GM18907 (cell line): ENCODE measurements around the gene SYNGAP1.

ENCODE experiments used
- ATAC-seq: cut with Tn5 transposase; IDR thresholded peaks from one replicate; pipeline ENCODE4 v1.9.1; 2021; ENCODE audit warnings: mild to moderate bottlenecking, moderate library complexity; ENCODE audit not compliant: unreplicated experiment

The SYNGAP1 gene

DNA sequence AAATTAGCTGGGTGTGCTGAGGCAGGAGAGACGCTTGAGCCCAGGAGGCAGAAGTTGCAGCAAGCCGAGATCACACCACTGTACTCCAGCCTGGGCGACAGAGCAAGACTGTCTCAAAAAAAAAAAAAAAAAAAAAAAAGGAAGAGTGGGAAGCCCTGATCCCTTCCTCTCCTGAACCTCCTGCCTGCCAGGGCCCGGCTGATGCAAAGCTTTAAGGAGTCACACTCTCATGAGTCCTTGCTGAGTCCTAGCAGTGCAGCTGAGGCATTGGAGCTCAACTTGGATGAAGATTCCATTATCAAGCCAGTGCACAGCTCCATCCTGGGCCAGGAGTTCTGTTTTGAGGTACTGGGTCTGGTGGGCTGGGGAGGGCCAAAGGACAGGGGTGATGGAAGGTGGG is 15.1 kb downstream of the SYNGAP1 start:
- no peak for ATAC-seq

- ATAC-seq: no peak
Observed at GRCh38 chr6:33437666-33438065, 17.8 kb downstream of the SYNGAP1 start.

GRCh38 chr6:33438978-33439594 is 19.2 kb downstream of the SYNGAP1 start:
- ATAC-seq: no peak

GRCh38 chr6:33439956-33440648 is 20.2 kb downstream of the SYNGAP1 start:
- no peak for ATAC-seq

- no peak for ATAC-seq
Observed at GRCh38 chr6:33440649-33441309, 20.9 kb downstream of the SYNGAP1 start.

DNA sequence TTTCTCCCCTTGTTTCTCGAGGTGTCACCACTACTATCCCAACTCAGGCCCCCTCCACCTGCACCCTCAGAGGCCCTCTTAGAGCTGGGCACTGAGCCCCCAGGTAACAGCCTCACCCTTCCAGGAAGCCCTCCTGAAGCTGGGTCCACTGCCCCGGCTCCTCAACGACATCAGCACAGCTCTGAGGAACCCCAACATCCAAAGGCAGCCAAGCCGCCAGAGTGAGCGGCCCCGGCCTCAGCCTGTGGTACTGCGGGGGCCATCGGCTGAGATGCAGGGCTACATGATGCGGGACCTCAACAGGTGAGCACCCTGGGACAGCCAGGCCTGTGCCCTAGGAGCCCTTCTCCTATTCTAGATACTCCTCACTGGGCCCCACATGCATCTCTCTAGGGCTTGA is 21.6 kb downstream of the SYNGAP1 start:
- no peak for ATAC-seq

DNA sequence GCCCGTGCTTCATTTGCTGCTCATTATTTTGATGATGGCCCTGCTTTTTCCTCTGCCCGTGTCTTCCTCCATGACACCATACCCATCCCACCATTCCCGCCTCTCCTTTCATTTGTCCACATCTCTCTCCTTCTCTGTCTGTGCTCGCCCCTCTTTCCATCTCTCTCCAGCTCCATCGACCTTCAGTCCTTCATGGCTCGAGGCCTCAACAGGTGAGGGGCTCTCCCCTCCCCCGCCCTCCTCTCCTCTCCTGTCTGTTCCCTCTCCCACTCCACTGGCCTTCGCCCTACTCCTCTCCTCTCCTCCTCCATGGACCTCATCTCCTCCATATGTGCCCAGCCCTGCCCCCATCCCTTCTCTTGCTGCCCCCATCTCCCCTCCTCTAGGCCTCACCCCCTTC is 22.4 kb downstream of the SYNGAP1 start:
- no peak for ATAC-seq

DNA sequence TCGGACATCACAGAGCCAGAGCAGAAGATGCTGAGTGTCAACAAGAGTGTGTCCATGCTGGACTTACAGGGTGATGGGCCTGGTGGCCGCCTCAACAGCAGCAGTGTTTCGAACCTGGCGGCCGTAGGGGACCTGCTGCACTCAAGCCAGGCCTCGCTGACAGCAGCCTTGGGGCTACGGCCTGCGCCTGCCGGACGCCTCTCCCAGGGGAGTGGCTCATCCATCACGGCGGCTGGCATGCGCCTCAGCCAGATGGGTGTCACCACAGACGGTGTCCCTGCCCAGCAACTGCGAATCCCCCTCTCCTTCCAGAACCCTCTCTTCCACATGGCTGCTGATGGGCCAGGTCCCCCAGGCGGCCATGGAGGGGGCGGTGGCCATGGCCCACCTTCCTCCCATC is 23.2 kb downstream of the SYNGAP1 start:
- no peak for ATAC-seq

DNA sequence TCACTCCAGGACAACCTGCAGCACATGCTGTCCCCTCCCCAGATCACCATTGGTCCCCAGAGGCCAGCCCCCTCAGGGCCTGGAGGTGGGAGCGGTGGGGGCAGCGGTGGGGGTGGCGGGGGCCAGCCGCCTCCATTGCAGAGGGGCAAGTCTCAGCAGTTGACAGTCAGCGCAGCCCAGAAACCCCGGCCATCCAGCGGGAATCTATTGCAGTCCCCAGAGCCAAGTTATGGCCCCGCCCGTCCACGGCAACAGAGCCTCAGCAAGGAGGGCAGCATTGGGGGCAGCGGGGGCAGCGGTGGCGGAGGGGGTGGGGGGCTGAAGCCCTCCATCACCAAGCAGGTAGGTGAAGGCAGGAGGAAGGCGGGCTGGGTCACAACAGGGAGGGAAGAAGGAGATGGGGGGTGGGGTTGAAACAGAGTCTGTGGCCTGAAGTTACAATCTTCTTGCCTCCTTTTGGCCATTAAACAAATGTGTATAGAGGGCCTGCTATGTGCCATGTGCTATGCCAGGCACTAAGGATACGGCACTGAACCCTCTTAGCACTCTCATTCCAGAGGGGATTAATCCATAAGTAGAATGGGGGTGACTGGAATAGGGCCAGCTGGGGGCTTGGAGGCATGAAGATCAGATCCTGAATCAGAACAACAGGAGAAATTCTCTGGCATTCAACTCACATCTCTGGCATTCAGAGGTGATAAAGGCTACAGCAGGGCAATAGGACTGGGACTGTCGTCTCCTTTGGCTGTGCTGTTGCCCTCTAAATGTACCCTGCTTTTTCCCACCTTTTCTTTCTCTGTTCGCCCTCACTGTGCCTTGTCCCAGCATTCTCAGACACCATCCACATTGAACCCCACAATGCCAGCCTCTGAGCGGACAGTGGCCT is 24.0 kb downstream of the SYNGAP1 start:
- ATAC-seq: no peak

DNA sequence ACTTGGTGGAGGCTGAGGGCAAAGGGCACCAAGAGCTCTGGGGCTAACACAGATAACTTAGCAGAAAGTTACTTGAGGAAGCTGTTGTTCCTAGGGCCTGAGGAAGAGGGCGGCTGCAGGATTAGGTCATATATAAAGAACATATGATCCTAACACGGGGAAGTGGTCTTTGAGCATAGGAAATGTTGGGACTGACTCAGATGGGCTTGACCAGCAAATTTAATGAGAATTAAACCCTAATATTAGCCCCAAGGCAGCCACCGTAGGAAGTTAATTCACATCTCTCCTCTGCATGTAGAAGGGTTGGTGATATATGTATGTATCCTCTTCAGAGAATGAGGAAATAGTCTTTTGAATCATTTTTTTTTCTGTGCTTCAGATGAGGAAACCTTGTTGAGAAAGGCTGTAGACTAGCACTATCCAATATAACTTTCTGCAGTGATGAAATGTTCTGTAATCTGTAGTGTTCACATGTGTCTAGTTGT is 25.3 kb downstream of the SYNGAP1 start:
- no peak for ATAC-seq

DNA sequence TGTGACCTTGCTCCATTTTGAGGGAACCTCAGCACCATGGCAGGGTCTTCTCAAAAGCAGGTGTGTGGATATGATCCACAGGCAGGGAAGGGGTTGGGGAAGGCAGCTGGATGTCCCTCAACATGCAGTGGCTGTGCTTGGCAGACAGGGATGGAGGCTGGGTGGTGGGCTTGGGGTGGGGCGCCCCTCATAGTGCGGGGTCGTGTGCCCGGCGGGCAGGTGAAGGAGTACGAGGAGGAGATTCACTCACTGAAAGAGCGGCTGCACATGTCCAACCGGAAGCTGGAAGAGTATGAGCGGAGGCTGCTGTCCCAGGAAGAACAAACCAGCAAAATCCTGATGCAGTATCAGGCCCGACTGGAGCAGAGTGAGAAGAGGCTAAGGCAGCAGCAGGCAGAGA is 26.5 kb downstream of the SYNGAP1 start:
- ATAC-seq: no peak

GRCh38 chr6:33450434-33450833 is 30.6 kb downstream of the SYNGAP1 start:
- no peak for ATAC-seq

DNA sequence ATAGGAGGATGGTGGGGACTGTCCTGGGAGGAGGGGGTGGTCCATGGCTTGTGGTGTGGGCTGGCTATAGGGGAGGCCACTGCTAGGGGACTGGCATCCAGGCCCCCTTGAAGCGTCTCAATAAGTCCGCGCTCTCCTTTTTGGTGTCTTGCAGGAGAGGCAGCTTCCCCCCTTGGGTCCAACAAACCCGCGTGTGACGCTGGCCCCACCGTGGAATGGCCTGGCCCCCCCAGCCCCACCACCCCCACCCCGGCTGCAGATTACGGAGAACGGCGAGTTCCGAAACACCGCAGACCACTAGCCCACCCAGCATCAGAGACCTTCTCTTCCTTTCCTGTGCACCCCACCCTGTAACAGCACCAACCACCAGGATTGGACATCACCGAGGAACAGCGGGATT is 31.7 kb downstream of the SYNGAP1 start:
- ATAC-seq: no peak

DNA sequence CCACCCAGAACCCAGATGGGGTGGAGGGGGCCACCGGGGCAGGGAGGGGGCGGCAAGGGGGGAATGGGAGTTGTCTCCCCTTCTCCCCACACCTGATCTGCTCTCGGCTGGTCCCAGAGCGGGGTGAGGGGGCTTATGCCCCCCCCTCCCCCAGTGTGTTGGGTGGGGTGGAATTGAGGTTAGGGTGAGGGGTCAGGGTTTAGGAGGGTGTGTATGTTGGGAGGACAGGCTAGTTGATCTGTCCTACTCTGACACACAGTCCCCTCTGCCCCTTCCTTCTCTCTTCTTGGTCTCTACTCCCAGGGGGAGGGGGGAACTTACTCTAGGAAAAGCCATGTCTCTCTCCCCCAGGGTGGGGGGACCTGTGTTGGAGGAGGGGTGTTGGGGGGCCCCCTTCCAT is 32.6 kb downstream of the SYNGAP1 start:
- no peak for ATAC-seq

GRCh38 chr6:33453393-33454008 is 33.6 kb downstream of the SYNGAP1 start:
- ATAC-seq: no peak

DNA sequence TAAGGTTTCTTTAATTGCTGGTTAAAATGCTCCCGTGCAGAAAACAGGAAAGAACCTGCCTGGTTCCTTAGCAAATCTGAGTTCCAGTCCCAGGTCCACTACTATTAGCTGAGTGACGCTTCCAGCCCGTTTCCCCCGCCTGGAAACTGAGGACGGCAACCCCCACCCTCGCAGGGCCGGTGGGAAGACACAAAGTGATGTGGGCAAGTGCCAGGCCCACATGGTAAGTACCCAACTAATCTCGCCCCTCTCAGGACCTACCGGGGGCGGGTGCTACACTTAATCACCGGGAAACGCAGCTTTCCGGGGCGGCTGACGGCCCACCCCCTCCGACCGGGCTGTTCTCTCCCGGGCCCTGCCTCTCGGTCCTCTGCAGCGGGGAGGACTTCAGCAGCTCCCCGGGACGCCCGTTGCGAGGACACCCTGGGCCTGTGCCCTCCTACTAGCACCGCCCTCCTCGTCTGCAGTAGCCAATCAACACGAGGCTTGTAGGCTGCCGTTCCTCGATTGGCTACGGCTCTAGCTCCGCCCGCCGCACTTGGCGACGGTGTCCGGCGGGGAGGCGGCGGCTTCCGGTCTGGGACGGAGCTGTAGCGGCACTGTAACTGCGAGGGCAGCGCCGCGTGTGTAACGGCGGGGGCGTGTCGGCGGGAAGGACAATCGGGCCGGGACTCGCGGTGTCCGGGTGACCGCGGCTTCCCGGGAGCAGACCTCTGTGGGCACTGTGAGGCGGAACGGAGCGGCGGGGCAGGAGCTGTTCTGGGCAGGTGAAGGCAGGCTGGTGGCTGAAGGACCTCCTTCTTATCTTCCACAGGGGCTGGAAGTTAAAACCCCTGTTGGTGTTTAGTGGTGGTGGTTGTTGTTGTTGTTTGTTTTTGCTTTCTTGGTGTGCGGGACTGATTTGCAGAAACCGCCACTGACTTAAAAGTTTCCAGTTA is 34.4 kb downstream of the SYNGAP1 start, which contains the start of gene ZBTB9:
Gene ZBTB9 (plus strand): TSS at position 568 of the 938 bp plus-strand sequence. CDS start 525 bp downstream, outside the sequence.
- peak; percentile 94 for ATAC-seq

- ATAC-seq: no peak
Observed at GRCh38 chr6:33455051-33455450, 35.2 kb downstream of the SYNGAP1 start.

DNA sequence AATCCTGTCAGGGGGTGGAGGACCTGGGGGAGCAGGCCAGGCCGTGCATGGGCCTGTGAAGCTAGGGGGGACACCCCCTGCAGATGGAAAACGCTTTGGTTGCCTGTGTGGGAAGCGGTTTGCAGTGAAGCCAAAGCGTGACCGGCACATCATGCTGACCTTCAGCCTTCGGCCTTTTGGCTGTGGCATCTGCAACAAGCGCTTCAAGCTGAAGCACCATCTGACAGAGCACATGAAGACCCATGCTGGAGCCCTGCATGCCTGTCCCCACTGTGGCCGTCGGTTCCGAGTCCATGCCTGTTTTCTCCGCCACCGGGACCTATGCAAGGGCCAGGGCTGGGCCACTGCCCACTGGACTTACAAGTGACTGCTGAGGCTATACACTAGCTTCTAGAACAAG is 36.3 kb downstream of the SYNGAP1 start:
- no peak for ATAC-seq

GRCh38 chr6:33458676-33459075 is 38.8 kb downstream of the SYNGAP1 start:
- ATAC-seq: no peak
